ENCODE measurements around the gene HNRNPAB.
"Not testable (repeated sequence)": the region's sequence is repeated elsewhere in the genome, so short reads cannot be mapped to it uniquely, and the experiment has no call there.

HNRNPAB gene

DNA sequence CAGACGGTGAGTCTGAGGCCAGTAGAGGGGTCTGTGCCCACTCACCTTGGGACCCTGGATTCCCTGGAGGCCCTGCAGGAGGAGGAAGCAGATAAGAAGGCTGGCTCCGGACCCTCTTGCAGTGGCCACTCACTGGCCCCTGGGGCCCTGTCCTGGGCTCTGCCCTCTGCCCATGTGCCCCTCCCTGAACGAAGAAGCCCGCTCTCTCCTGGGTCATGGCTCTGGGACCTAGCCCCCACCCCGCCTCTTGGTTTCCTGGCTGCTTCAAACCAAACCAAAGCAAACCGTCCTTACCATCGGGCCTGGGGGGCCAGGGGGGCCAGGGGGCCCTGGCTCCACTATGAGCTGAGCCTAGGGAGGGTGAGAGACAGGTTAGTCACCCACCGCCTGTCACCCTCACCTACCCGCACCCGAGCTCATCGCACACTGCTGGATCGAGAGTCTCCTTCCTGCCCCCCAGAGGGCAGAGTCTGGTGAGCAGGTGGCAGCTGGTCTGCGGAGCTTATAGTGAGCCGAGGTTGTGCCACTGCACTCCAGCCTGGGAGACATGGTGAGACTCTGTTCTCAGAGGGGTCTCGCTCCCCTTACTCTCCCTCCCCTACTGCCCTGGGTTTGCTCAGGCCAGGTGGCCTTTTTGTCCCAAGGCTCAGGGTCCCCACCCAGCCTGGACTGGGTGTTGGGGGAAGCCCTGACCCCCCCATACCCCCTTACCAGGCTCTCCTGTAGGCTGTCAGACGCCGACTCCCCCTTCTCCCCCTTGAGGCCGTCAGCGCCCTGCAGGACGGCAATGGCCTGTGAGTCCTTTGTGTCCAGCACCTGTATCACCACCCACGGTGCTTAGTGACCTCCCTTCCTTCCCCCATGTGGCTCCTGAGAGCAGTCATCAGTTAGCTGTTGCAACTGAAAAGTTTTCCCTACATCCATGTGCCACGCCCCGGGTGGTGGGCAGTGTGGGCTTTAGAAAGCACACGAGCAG is 43.4 kb downstream of the HNRNPAB start:
- DNase-seq, result no peak

DNA sequence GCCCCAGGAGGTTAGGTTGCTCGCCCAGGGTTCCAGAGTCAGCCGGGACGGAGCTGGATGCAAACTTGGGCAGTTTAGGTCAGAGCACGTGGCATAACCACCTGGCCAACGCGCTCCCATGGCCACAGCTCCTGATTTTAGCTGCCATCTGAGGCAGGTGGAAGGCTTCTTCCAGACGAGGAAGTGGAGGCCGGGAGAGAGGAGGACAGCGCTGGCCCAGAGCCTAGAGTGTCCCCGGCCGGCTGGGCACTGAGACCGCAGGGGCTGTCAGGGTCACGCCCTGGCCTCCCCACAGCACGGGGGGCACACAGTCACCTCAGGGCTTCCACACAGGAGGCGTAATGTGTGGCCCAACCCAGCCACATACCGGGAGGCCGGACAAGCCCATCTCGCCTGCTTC is 44.4 kb downstream of the HNRNPAB start:
- no peak for DNase-seq

DNA sequence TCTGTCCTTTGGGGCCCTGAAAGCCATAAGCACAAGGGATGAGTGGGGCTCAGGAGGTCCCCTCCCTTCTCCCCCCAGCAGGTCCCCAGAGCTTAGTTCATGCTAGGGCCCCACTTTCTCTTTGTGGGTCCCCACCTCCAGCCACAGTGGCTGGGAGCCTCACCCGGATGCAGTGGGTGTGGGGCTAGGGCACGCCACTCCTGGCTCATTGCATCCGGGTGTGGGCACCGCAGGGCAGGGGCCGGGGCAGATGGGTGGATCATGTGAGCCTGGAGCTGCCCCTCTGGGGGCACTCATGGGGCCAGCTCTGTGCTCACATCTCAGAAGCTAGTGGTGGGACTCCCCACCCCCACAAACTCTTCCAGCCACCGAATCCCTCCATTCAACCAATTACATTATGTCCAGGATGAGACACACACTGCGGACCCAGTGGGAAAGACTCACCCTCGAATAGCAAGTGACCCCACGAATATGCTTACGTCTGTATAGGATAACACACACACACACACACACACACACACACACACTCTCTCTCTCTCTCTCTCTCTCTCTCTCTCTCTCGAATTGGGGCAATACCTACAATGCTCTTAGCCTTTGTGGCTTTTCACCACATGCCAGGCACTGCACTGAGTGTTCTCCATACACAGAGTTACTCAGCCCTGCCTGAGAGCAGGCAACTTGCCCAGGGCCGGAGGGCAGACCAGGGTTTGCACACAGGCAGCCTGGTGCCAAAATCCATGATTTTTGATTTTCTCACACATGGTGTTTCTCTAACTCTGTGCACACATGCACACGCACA is 45.1 kb downstream of the HNRNPAB start:
- DNase-seq, result no peak

DNA sequence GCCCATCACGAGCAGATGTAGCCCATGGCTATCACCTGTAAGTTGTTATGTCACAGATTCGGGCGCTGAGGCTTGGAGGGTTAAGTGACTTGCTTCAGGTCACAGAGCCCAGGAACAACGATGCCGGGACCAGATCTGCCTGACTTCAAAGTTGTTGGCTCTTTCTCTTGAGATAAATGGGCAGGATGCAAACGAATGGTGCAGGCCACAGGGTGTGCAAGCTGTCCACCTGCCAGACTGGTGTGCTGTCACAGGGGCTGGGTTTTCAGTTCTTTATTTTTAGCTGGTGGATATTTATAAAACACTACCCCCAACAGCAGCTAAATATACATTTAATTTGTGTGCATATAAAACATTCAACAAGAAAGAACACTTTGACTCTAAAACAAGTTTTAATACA is 45.9 kb downstream of the HNRNPAB start:
- DNase-seq, result no peak

DNA sequence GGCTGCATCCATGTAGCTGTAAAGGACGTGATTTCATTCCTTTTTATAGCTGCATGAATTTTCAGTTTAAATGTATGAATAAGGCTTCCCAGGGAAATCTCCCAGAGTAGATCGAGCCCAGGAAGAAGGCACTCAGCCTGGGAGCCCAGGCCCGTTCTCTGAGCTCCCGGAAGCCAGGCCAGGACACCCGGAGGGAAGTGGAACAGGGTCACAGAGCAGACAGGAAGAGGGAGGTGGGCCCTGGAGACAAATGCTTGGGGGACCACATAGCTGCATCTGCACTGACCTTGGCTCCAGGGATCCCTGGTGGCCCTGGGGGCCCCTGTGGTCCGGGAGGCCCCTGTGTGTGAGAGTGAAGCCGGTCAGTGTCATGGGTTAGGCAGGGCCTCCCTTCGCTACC is 47.9 kb downstream of the HNRNPAB start:
- no peak for DNase-seq

DNA sequence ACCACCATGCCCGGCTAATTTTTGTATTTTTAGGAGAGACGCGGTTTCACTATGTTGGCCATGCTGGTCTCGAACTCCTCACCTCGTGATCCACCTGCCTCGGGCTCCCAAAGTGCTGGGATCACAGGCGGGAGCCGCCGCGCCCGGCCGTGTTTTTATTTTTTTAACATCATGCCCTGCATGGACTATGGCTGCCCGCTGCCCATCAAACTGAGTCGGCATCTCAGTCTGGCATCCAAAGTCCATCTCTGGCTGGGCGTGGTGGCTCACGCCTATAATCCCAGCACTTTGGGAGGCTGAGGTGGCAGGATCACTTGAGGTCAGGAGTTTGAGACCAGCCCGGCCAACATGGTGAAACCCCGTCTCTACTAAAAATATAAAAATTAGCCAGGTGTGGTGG is 49.3 kb downstream of the HNRNPAB start:
- DNase-seq, result not testable (repeated sequence)

DNA sequence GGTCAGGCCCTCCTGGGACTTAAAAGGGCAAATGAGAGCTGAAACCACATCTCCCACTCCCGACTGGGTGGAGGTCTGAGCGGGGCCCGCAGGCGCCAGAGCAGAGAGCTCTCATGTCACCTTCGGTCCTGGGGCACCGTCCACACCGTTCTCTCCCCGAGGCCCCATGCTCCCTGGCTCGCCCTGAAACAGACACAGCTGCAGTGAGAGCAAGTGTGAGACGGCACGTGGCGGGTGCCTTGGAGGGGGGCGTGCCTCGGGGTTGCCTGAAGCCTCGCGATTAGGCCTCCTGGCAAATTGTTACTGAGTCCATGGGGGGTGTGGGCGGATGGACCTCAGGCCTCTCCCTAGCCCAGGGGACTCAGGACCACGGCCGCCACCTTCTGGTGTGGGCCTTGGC is 52.4 kb downstream of the HNRNPAB start:
- DNase-seq, result no peak

DNA sequence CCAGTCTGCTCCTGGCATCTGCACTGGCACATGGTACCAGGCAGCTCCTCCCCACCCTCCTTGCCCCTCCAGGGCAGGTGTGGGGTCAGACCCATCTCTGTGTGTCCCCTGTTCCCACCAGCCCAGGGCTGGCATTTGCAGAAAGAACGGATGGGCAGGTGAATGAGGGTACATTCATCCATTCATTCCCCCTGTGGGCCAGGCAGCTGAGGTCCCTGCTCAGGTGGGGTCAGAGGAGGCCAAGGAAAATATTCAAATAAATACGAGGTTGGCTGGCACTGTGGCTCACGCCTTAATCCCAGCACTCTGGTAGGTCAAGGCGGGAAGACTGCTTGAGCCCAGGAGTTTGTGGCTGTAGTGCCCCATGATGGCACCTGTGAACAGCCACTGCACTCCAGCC is 53.3 kb downstream of the HNRNPAB start:
- DNase-seq, result no peak

DNA sequence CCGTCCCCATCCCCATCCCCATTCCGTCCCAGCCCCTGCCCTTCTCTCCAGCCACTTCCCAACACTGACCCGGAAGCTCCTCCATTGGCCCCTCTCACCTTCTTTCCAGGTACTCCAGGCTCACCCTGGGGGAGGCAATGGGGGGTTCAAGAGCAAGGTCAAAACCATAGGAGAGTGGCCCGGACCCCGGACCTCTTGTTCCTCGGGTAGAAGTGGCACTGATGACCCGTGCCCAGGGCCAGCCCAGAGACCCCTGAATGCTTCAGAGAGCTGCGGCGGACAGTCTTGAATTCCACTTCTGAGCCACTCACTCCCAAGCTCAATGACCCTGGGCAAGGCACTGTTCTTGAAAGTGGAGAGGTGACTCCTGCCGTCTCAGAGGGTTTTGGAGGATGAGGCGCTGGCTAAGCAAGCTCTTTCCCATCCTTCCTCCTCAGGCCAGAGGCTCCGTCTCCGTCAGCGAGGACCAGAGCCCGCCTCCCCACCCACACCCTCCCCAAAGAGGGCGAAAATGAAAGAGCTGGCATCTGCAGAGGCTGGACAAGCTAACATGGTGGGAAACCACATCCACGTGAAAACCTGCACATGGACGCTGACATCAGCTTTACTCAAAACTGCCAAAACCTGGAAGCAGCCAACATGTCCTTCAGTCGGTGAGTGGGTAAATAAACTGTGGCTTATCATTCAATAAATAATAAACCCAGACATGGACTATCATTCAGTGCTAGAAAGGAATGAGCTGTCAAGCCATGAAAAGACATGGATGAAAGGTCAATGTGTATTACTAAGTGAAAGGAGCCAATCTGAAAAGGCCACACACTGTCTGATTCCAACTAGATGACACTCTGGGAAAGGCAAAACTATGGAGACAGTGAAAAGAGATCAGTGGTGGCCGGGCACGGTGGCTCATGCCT is 55.5 kb downstream of the HNRNPAB start:
- no peak for DNase-seq
